ENCODE results near the gene FTO. TPM values are rescaled to one million over a fixed set of nuclear protein-coding genes. Genes with fewer than 3 reads are reported as not detected.

Gene FTO
- total and polyA plus RNA-seq, 5 experiments from 2014 or later, result 51.2 to 91.9 (median 70.2) TPM

DNA sequence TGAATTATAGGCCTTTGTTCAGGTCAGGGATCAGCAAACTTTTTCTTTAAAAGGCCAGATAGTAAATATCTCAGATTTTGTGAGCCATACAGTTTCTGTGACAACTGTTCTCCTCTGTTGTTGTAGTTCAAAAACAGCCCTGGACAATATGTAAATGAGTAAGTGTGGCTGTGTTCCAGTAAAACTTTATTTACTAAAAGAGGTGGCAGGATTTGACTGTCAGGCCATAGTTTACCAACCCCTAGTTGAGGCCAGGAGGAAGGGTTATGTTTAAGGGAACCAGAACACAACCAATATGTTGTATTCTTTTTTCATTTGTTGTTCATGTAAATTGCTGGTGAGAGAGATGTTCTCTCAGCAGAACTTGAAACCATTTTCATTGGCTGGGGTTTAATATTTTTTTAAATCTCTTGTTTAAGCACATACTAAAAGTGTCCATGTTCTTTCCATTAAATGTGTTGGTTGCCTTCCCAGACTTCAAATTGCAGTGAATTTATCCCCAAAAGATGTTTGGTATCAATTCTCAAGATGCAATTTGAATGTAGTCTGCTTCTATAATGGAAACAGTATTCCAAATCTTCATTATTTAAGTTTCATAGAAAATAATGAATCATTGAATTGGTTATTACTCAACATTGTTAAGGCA is 260.3 kb downstream of the FTO start:
- ATAC-seq (no peak), DNase-seq (no peak)
- peaks cover 3 to 7% (median 5%) of the 10 kb centered on the region in 3 donors for H3K36me3 Mint-ChIP-seq
- peaks cover 0 to 3% (median 0%) of the 10 kb centered on the region in 4 donors for H3K4me1 Mint-ChIP-seq
- H3K27me3 Mint-ChIP-seq, result no peaks in the 10 kb centered on the region
- no peak overlapping the region for H3K27ac Mint-ChIP-seq
- POLR2A ChIA-PET, result no interaction called here
- H3K4me3 Mint-ChIP-seq, result no peak overlapping the region
- H3K9me3 Mint-ChIP-seq, result no peaks in the 10 kb centered on the region

DNA sequence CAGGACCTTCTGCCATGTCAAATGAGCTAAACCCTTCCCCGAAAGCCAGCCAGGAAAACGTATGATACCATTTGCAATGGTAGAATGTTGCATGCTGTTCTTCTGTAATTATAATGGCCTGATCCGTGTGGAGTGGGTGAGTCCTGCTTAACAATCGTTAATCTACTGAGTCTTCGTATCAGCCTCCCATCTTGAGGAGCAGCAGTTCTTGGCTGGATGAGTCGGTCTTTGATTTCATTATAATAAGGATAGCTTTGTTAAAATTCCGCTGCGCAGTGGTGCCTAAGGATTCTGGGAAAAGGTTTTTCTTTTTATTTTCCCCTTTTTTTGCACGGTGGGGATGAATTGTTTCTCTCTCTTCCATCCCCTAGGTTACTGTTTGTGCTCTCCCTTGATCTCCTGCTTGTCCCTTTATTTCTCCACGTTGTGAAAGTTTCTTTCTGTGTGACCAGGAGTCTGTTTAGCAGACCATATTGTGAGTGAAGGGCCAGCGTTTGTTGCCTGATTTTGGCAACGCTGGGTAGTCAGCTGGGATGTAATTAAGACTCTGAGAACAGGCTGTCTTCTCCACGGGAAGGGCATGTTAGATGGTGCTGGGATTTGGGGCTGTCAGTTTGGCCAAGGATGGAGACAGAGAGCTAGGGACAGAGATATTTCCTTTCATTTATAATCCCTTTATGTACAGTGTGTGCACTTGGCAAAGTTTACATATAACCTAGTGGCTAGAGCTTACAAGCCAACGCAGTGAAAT is 263.0 kb downstream of the FTO start:
- ATAC-seq (no peak), DNase-seq (no peak)
- Mint-ChIP-seq H3K27ac (no peak overlapping the region), H3K36me3 (peaks cover 3 to 5% (median 3%) of the 10 kb centered on the region in 3 donors), H3K4me3 (no peak overlapping the region), H3K4me1 (peaks cover 0 to 6% (median 0%) of the 10 kb centered on the region in 4 donors), H3K9me3 (no peaks in the 10 kb centered on the region), H3K27me3 (no peaks in the 10 kb centered on the region)
- POLR2A ChIA-PET, result no interaction called here

DNA sequence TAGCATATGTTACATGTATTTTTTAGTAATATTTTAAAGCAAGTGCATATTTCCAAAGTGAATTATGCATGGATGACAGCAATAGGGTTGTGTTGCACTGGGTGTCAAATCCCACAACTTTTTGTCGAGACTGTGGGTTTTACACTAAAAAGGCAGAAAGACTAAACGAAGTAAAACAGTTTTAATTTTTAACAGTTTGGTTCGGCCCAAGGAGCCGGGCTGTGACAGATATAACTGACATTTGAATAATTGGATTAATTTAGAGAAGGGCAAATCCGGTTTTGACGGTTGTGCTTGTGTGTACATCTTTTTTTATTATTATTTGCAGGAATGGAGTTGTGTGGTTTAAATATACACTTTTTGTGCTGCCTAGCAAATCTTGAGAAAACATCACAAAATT is 263.6 kb downstream of the FTO start:
- Mint-ChIP-seq H3K9me3 (no peaks in the 10 kb centered on the region), H3K27ac (no peak overlapping the region), H3K27me3 (no peaks in the 10 kb centered on the region), H3K4me3 (no peak overlapping the region), H3K36me3 (peaks cover 3 to 5% (median 3%) of the 10 kb centered on the region in 3 donors), H3K4me1 (peaks cover 0 to 6% (median 0%) of the 10 kb centered on the region in 4 donors)
- POLR2A ChIA-PET, result no interaction called here
- DNase-seq (no peak), ATAC-seq (no peak)

DNA sequence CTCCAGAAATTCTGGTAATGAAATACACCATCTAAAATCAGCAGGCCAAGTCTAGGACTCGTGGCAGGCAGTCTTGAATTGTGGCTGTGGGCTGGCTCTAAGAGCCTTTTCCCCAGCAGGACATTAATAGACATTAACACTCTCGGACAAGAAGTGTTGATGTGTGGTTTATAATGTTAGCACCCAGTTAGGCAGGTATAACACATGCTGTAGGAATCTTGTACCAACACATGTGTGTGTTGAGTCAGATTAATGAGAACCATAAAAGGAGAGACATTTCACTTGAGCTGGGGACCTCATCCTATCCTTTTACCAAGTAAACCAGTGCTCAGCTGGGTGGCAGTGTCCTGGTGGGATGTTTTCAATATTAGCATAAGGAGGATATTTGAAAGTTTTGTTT is 264.5 kb downstream of the FTO start:
- Mint-ChIP-seq H3K36me3 (peaks cover 3 to 5% (median 3%) of the 10 kb centered on the region in 3 donors), H3K27me3 (no peaks in the 10 kb centered on the region), H3K4me1 (peaks cover 0 to 6% (median 0%) of the 10 kb centered on the region in 4 donors), H3K27ac (no peak overlapping the region), H3K4me3 (no peak overlapping the region), H3K9me3 (no peaks in the 10 kb centered on the region)
- POLR2A ChIA-PET, result no interaction called here
- DNase-seq (no peak), ATAC-seq (no peak)

DNA sequence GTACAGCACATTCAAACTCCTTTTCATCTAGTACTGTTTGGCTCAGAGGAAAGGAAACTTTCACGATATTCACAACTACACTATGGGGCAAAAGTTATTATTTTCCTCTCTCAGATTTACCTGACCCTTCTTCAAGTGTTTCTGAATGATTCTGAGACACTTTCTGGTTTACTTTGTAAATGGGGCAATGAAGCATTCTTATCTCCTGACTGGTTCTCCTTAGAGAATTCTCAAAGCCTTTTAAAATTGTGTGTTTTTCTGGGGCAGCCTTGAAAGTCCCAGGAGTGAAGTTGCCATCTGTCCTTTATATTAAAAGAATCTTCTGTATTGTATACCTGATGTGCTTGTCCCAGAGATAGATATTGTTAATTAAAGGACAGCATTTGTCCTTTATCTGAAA is 264.9 kb downstream of the FTO start:
- Mint-ChIP-seq H3K36me3 (peaks cover 3 to 5% (median 3%) of the 10 kb centered on the region in 3 donors), H3K9me3 (no peaks in the 10 kb centered on the region), H3K27me3 (no peaks in the 10 kb centered on the region), H3K4me3 (no peak overlapping the region), H3K4me1 (peaks cover 0 to 6% (median 0%) of the 10 kb centered on the region in 4 donors), H3K27ac (no peak overlapping the region)
- DNase-seq (no peak), ATAC-seq (no peak)
- POLR2A ChIA-PET, result no interaction called here

DNA sequence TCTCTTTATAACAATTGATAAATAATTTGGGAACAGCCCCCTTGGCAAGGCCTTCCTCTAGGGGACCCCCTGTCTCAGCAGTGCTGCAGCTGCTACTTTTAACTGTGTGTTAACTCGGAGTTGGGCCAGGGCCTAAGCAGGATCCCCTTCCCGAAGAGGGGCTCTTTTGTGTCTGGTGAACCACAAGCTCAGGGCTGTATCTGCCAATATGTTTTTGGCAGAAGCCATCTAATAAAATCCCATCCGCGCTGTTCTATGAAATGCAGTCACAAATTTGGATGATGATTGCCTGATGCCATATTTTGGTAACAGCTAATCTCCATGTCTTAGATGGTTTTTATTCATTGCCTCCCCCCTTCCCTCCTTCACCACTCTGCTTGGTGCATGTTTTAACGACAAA is 267.7 kb downstream of the FTO start:
- no peak overlapping the region for H3K27ac Mint-ChIP-seq
- DNase-seq (no peak), ATAC-seq (no peak)
- no peaks in the 10 kb centered on the region for H3K27me3 Mint-ChIP-seq
- peaks cover 0 to 3% (median 0%) of the 10 kb centered on the region in 3 donors for H3K36me3 Mint-ChIP-seq
- no peaks in the 10 kb centered on the region for H3K9me3 Mint-ChIP-seq
- H3K4me3 Mint-ChIP-seq, result no peak overlapping the region
- POLR2A ChIA-PET, result no interaction called here
- H3K4me1 Mint-ChIP-seq, result peaks cover 0 to 6% (median 0%) of the 10 kb centered on the region in 4 donors

DNA sequence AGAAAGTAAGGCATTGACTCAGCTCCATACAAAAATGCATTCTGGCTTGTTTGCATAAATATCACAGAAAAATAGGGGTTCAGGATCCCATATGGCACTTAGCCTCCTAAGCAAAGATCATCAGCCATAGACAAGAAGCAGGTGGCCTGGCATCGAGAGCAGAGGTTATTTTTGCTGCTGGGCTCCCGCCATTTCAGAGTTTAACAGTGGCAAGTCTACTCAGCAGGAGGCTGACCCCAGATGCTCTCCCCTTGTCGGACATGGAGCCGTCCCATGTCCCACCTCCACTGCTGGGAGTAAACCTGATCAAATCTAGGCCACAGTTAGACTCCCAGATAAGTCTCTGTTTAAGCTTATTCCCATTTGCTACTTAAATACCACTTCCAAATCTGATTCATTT is 269.1 kb downstream of the FTO start:
- no peaks in the 10 kb centered on the region for H3K9me3 Mint-ChIP-seq
- no peak overlapping the region for H3K27ac Mint-ChIP-seq
- no peaks in the 10 kb centered on the region for H3K27me3 Mint-ChIP-seq
- DNase-seq, result no peak
- H3K4me3 Mint-ChIP-seq, result no peak overlapping the region
- H3K4me1 Mint-ChIP-seq, result peaks cover 0 to 6% (median 0%) of the 10 kb centered on the region in 4 donors
- POLR2A ChIA-PET, result no interaction called here
- ATAC-seq, result no peak
- H3K36me3 Mint-ChIP-seq, result no peaks in the 10 kb centered on the region

DNA sequence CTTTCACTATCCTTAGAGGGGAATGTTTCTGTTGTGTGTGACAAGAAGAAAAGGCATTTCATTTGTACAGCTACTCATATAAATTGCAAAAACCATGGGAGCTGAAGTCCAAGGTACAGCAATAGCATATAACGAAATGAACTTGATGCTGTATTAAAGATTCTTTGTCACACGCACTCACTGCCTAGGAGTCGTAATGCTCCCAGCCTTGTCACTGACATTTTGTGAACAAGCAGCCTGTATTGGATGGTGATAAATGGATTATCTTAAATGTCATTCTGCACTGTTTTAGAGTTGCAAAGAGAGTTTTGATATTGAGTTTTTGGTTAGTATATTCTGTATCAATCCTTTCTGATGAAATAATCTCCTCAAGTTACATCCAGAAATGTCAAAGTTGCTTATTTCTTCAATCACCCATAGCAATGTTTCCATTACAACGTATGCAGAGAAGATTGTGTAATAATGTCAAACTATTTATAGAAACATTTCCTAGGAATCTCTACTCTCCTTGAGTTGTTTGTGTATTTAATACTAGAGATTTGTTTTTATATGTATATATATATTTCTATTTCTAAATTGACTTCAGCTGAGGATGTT is 270.6 kb downstream of the FTO start:
- POLR2A ChIA-PET, result no interaction called here
- Mint-ChIP-seq H3K27me3 (no peaks in the 10 kb centered on the region), H3K9me3 (no peaks in the 10 kb centered on the region), H3K27ac (no peak overlapping the region), H3K4me1 (peaks cover 0 to 2% (median 0%) of the 10 kb centered on the region in 4 donors), H3K36me3 (no peaks in the 10 kb centered on the region), H3K4me3 (no peak overlapping the region)
- no peak for ATAC-seq
- DNase-seq, result no peak

DNA sequence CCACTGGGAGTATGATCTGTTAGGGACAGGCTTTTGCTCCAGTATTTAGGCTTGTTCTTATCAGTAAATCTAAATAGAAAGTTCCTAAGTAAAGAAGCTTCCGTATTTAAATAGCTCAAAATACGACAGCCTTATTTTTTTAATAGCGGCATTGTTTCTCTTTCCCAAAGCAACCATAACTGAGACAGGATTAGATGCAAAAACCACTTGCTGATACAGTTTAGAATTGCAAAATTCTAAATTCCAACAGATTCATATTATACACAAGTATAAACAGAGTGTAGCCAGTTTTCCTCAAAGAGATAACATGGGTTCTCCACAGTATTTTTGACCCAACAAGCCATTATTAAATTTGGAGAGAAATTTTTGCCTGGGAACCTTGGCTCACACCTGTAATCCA is 276.7 kb downstream of the FTO start:
- Mint-ChIP-seq H3K27ac (no peak overlapping the region), H3K27me3 (no peaks in the 10 kb centered on the region), H3K36me3 (peaks cover 0 to 8% (median 6%) of the 10 kb centered on the region in 3 donors), H3K9me3 (no peaks in the 10 kb centered on the region), H3K4me3 (no peak overlapping the region), H3K4me1 (no peaks in the 10 kb centered on the region)
- POLR2A ChIA-PET, result no interaction called here
- ATAC-seq (no peak), DNase-seq (no peak)

DNA sequence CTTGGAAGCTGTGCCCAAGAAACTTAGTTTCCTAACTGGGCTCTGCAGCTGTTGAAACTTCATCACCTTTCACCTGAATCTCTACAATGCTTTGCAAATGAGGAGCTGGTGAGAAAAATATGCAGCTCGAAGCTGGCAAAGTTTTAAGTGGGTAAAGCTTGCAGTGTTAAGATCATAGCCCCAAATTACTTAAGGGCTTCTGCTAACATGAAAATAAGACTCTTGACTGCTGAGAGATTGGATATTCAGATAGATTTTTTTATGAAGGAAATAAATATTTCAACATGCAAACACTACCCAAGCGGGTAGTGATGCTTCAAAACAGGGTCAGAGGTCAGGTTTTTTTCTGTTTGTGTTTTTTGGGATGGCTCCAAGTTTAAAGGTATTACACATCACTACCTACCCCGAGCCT is 278.7 kb downstream of the FTO start:
- ATAC-seq, result no peak
- Mint-ChIP-seq H3K27ac (no peak overlapping the region), H3K9me3 (no peaks in the 10 kb centered on the region), H3K27me3 (no peaks in the 10 kb centered on the region), H3K4me3 (no peak overlapping the region), H3K36me3 (peaks cover 0 to 10% (median 8%) of the 10 kb centered on the region in 3 donors), H3K4me1 (no peaks in the 10 kb centered on the region)
- POLR2A ChIA-PET, result no interaction called here
- no peak for DNase-seq

DNA sequence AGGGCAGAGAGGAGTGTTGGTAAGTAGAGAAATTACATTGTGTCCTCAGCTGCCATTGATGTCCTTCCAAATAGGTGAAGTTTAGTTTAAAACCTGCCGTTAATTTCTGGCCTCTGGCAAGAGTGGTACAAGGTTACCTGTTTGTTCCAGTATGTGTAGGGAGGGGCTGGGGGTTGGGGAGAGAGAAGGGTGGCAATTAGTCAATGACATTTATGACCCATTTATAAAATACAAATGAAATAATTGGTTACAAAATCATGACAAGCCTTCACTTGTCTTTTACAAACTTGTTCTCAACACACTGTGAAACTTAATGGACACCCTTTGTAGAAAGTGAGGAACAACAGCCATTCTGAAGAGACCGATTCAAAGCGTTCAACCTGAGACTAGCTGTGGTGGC is 281.0 kb downstream of the FTO start:
- Mint-ChIP-seq H3K36me3 (peaks cover 0 to 16% (median 8%) of the 10 kb centered on the region in 3 donors), H3K4me3 (no peak overlapping the region), H3K27ac (no peak overlapping the region), H3K27me3 (no peaks in the 10 kb centered on the region), H3K9me3 (no peaks in the 10 kb centered on the region), H3K4me1 (peaks cover 0 to 7% (median 0%) of the 10 kb centered on the region in 4 donors)
- DNase-seq (no peak), ATAC-seq (no peak)
- POLR2A ChIA-PET, result no interaction called here

DNA sequence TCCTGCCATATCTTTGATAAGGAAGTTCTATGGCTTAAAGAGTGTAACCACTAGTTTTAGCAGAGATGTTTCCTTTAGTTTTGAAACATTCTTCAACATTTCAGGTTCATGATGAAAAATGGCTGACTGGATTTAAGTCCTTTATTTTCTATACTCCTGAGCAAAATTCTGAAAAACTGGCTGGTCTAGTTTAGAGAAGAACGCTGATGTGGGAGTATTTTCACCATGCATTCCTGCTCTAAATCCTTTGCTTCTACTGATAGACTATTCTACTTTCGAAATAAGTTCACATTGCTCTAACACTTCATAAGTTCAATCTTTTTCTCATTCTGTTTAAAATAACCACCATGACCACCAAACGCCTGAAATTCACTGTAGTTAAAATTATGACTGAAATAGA is 281.9 kb downstream of the FTO start:
- Mint-ChIP-seq H3K4me1 (peaks cover under 1 to 9% (median under 1%) of the 10 kb centered on the region in 4 donors), H3K27ac (no peak overlapping the region), H3K27me3 (no peaks in the 10 kb centered on the region), H3K4me3 (no peak overlapping the region), H3K9me3 (no peaks in the 10 kb centered on the region), H3K36me3 (peaks cover 0 to 17% (median 5%) of the 10 kb centered on the region in 3 donors)
- no peak for ATAC-seq
- no peak for DNase-seq
- POLR2A ChIA-PET, result no interaction called here

DNA sequence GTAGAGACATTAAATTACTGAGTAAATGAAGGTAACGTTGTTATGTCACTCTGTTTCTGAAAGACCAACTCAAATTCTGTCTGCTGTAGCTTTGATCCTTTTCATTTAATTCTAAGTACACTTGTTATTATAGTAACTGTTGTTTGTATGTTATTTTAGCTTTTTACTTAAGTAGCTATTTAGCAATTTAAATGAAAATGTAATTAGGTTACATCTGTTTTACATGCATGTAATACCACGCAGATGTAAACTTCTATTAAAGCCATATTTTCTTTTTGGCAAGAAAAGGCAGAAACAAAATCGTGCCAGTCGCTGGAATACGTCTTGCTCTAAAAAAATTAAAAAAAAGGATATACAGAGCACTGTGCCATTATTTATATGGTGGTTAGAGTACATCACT is 282.8 kb downstream of the FTO start:
- ATAC-seq, result no peak
- Mint-ChIP-seq H3K36me3 (peaks cover 0 to 17% (median 5%) of the 10 kb centered on the region in 3 donors), H3K4me3 (no peak overlapping the region), H3K27ac (no peak overlapping the region), H3K4me1 (peaks cover 5 to 19% (median 8%) of the 10 kb centered on the region in 4 donors), H3K9me3 (no peaks in the 10 kb centered on the region), H3K27me3 (no peaks in the 10 kb centered on the region)
- POLR2A ChIA-PET, result no interaction called here
- DNase-seq, result no peak
